ENCODE data around the gene PAF1. TPM values are rescaled to one million over a fixed set of nuclear protein-coding genes. Genes with fewer than 3 reads are reported as not detected.

The PAF1 gene
- total RNA-seq, 1 experiment from 2014 or later = 38.0 TPM

DNA sequence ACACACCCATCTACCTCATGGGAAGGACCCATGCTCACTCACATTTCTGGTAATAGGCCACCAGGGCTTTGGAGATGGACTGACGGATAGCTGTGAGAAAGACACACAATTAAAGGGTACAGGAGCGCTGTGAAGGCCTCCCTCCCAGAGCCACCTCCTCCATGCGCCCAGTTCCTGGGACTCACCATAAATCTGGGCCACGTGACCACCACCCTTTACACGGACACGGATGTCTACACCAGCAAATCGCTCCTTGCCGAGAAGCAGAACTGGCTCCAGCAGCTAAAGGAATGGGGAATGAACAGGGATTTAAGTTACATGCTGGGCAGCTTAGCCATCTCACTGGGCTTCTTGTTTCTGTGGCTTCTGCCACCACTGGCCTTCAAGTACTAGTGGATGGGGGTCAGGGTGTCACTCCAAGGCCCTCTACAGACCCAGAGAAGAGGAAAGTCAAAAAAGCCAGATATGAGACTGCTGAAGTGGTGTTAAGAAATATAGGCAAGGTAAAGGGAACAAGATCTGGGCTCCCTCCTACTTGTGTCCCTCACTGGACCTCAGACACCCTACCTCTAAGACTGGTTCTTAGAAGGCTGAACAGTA, 42.7 kb upstream of the PAF1 start:
- H3K18ac ChIP-seq (ENCODE audit: insufficient read length, low read depth, low read length) = no peak overlapping the region
- peak overlapping the region; percentile 15 for H4K8ac ChIP-seq (replicated peaks; ENCODE audit: insufficient read length, low read depth, low read length)
- peaks cover 40 to 49% of the 10 kb centered on the region in 2 experiments for H3K4me1 Mint-ChIP-seq
- H3K4ac ChIP-seq (ENCODE audit: low read depth, low read length) = no peak overlapping the region
- H3K36me3 Mint-ChIP-seq (ENCODE audit: insufficient read depth in 1 of 3, low read depth in 3 of 3) = peaks cover 32 to 40% (median 37%) of the 10 kb centered on the region in 3 experiments
- WGBS (ENCODE audit: extremely low coverage, insufficient read length, low lambda C conversion rate) = no CpG with 5 or more reads among the region's 8 CpGs
- peak overlapping the region; percentile 98 to 100 for H3K4me3 Mint-ChIP-seq
- no peak overlapping the region for H2AFZ ChIP-seq (ENCODE audit: low read length)
- H3K23me2 ChIP-seq (ENCODE audit: insufficient read length, low read depth, low read length, poor library complexity, severe bottlenecking) = peaks cover 10% of the 10 kb centered on the region
- H3K9me3 Mint-ChIP-seq = peaks cover 0 to 7% of the 10 kb centered on the region in 2 experiments; a peak in 2 of 5 replicates
- no peaks in the 10 kb centered on the region for H3K9me3 ChIP-seq (ENCODE audit: control insufficient read depth, low read depth, low read length)
- H2BK15ac ChIP-seq (ENCODE audit: low read depth, low read length) = no peak overlapping the region
- no peaks in the 10 kb centered on the region for H3K27me3 ChIP-seq (ENCODE audit: insufficient read depth, low read length)
- TF ChIP-seq, protein P1, sequence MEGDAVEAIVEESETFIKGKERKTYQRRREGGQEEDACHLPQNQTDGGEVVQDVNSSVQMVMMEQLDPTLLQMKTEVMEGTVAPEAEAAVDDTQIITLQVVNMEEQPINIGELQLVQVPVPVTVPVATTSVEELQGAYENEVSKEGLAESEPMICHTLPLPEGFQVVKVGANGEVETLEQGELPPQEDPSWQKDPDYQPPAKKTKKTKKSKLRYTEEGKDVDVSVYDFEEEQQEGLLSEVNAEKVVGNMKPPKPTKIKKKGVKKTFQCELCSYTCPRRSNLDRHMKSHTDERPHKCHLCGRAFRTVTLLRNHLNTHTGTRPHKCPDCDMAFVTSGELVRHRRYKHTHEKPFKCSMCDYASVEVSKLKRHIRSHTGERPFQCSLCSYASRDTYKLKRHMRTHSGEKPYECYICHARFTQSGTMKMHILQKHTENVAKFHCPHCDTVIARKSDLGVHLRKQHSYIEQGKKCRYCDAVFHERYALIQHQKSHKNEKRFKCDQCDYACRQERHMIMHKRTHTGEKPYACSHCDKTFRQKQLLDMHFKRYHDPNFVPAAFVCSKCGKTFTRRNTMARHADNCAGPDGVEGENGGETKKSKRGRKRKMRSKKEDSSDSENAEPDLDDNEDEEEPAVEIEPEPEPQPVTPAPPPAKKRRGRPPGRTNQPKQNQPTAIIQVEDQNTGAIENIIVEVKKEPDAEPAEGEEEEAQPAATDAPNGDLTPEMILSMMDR (conservative IDR thresholded peaks at IDR 0.05) = no peak
- H4K91ac ChIP-seq (ENCODE audit: insufficient read length, low read depth, low read length) = no peak overlapping the region
- H3K56ac ChIP-seq (ENCODE audit: insufficient read length, low read depth, low read length) = no peak overlapping the region
- H3K27me3 Mint-ChIP-seq (ENCODE audit: low read depth) = peaks cover 5% of the 10 kb centered on the region
- H4K20me1 ChIP-seq (ENCODE audit: control insufficient read depth, insufficient read depth, insufficient read length) = no peaks in the 10 kb centered on the region
- H2BK5ac ChIP-seq (ENCODE audit: insufficient read length, low read length) = no peak overlapping the region
- no peak overlapping the region for H2AK5ac ChIP-seq (ENCODE audit: insufficient read length, low read length)
- H3K79me1 ChIP-seq (ENCODE audit: insufficient read depth, low read depth, low read length, poor library complexity, severe bottlenecking) = peaks cover 9% of the 10 kb centered on the region
- no peak overlapping the region for H2BK120ac ChIP-seq (ENCODE audit: low read depth, low read length, poor library complexity, severe bottlenecking)
- no peak overlapping the region for H3K14ac ChIP-seq (ENCODE audit: insufficient read depth, low read length)
- H3K79me2 ChIP-seq (ENCODE audit: insufficient read depth, low read length) = peaks cover 6% of the 10 kb centered on the region; the same call in 1 of the 2 replicates
- H3K23ac ChIP-seq (ENCODE audit: insufficient read length, low read depth, low read length) = no peak overlapping the region
- H3K4me1 ChIP-seq (ENCODE audit: insufficient read depth, low read length) = peaks cover 4% of the 10 kb centered on the region; the same call in 1 of the 2 replicates
- H3K27ac ChIP-seq (ENCODE audit: insufficient read length, low read depth, low read length) = no peak overlapping the region
- no peak overlapping the region for H3T11ph ChIP-seq (ENCODE audit: low read length)
- DNase-seq = no peak
- no peak overlapping the region for H3K9ac ChIP-seq (ENCODE audit: extremely low read depth, insufficient read length, low read length)
- H2BK12ac ChIP-seq (ENCODE audit: insufficient read length, low read depth, low read length) = no peak overlapping the region
- H4K5ac ChIP-seq (ENCODE audit: insufficient read length, low read depth, low read length) = no peak overlapping the region
- no peak overlapping the region for H3K4me2 ChIP-seq (ENCODE audit: insufficient read depth, insufficient read length, low read length)
- H3K27ac Mint-ChIP-seq = peak overlapping the region in 2 of 3 experiments; percentile 92 to 94; a peak in 5 of 7 replicates
- H2BK20ac ChIP-seq (ENCODE audit: low read depth, low read length, poor library complexity, severe bottlenecking) = no peak overlapping the region
